Measurements from ENCODE around the gene SRRM4. TPM values are rescaled to one million over a fixed set of nuclear protein-coding genes. Genes with fewer than 3 reads are reported as not detected.

The SRRM4 gene
- polyA plus RNA-seq, 3 donors, result not detected

- Histone ChIP-seq H3K36me3 (replicated peaks in 1 of 2; ENCODE audit: control insufficient read depth in 1 of 2, insufficient read depth in 2 of 2, low read length in 2 of 2) (no peaks in the 10 kb centered on the region), H3K4me3 (replicated peaks in 1 of 3; ENCODE audit: low read depth in 2 of 3, low read length in 3 of 3) (no peak overlapping the region), H3K4me2 (replicated peaks; ENCODE audit: extremely low read depth, low read length, poor library complexity, severe bottlenecking) (no peak overlapping the region), H2AFZ (ENCODE audit: insufficient read depth, low read depth, low read length, poor library complexity, severe bottlenecking) (no peak overlapping the region), H3K9ac (ENCODE audit: insufficient read depth, low read length, poor library complexity, severe bottlenecking) (no peak overlapping the region), H4K20me1 (ENCODE audit: insufficient read depth, low read length) (no peaks in the 10 kb centered on the region), H3K4me1 (ENCODE audit: control insufficient read depth in 1 of 2, insufficient read depth in 2 of 2, low read length in 2 of 2) (no peaks in the 10 kb centered on the region), H3K27me3 (ENCODE audit: control insufficient read depth in 2 of 2, insufficient read depth in 2 of 2, low read length in 2 of 2) (no peaks in the 10 kb centered on the region), H3K9me3 (replicated peaks in 1 of 2; ENCODE audit: control insufficient read depth in 1 of 2, insufficient read depth in 1 of 2, low read length in 2 of 2) (no peaks in the 10 kb centered on the region), H3K79me2 (ENCODE audit: insufficient read depth, low read length) (no peaks in the 10 kb centered on the region), H3K27ac (ENCODE audit: low read depth in 1 of 2, low read length in 2 of 2) (no peak overlapping the region)
- TF ChIP-seq CTCF (IDR thresholded peaks at IDR 0.05), result no peak
- Mint-ChIP-seq H3K27ac (no peak overlapping the region), H3K4me3 (no peak overlapping the region), H3K4me1 (no peaks in the 10 kb centered on the region), H3K36me3 (no peaks in the 10 kb centered on the region), H3K9me3 (no peaks in the 10 kb centered on the region), H3K27me3 (ENCODE audit: low read depth in 3 of 3) (peaks cover 0 to 6% (median 3%) of the 10 kb centered on the region in 3 donors)
- intact Hi-C loops (cut with micrococcal nuclease), result no loop called here
- DNase-seq, result no peak
- WGBS (ENCODE audit: insufficient coverage), result 59% methylated on average over 5 of the region's 7 CpGs
Measured at GRCh38 chr12:119082016-119082415, 100.7 kb downstream of the SRRM4 start.

- intact Hi-C loops (cut with micrococcal nuclease), result no loop called here
- 60% methylated on average over 4 of the region's 4 CpGs for WGBS (ENCODE audit: insufficient coverage)
- Histone ChIP-seq H3K4me3 (replicated peaks in 1 of 3; ENCODE audit: low read depth in 2 of 3, low read length in 3 of 3) (no peak overlapping the region), H3K79me2 (ENCODE audit: insufficient read depth, low read length) (no peaks in the 10 kb centered on the region), H3K27me3 (ENCODE audit: control insufficient read depth in 2 of 2, insufficient read depth in 2 of 2, low read length in 2 of 2) (no peaks in the 10 kb centered on the region), H2AFZ (ENCODE audit: insufficient read depth, low read depth, low read length, poor library complexity, severe bottlenecking) (no peak overlapping the region), H3K4me1 (ENCODE audit: control insufficient read depth in 1 of 2, insufficient read depth in 2 of 2, low read length in 2 of 2) (no peaks in the 10 kb centered on the region), H3K4me2 (replicated peaks; ENCODE audit: extremely low read depth, low read length, poor library complexity, severe bottlenecking) (no peak overlapping the region), H3K27ac (ENCODE audit: low read depth in 1 of 2, low read length in 2 of 2) (no peak overlapping the region), H4K20me1 (ENCODE audit: insufficient read depth, low read length) (no peaks in the 10 kb centered on the region), H3K9me3 (replicated peaks in 1 of 2; ENCODE audit: control insufficient read depth in 1 of 2, insufficient read depth in 1 of 2, low read length in 2 of 2) (no peaks in the 10 kb centered on the region), H3K9ac (ENCODE audit: insufficient read depth, low read length, poor library complexity, severe bottlenecking) (no peak overlapping the region), H3K36me3 (replicated peaks in 1 of 2; ENCODE audit: control insufficient read depth in 1 of 2, insufficient read depth in 2 of 2, low read length in 2 of 2) (no peaks in the 10 kb centered on the region)
- H3K27ac Mint-ChIP-seq, result no peak overlapping the region
- DNase-seq, result no peak
- no peaks in the 10 kb centered on the region for H3K9me3 Mint-ChIP-seq
- H3K36me3 Mint-ChIP-seq, result no peaks in the 10 kb centered on the region
- H3K27me3 Mint-ChIP-seq (ENCODE audit: low read depth in 3 of 3), result peaks cover 0 to 6% (median 5%) of the 10 kb centered on the region in 3 donors
- H3K4me1 Mint-ChIP-seq, result no peaks in the 10 kb centered on the region
- no peak for TF ChIP-seq CTCF (IDR thresholded peaks at IDR 0.05)
- H3K4me3 Mint-ChIP-seq, result no peak overlapping the region
Measured at GRCh38 chr12:119082496-119082895, 101.2 kb downstream of the SRRM4 start.
